Sigmoid colon (tissue), 7 donors: ENCODE results near the gene CNOT6. TPM values are rescaled to one million over a fixed set of nuclear protein-coding genes. Genes with fewer than 3 reads are reported as not detected.

Experiments
- DNase-seq: peaks from one replicate; pipeline ENCODE4 v3.0.0-alpha.2; 2019
- H3K27ac ChIP-seq, 4 donors: fragments of 200-600 bp; sonication (generic); one replicate each; pipeline ENCODE4 v1.5.1; 2016 to 2019; ENCODE audit warnings: mild to moderate bottlenecking in 1 of 4
- H3K27me3 ChIP-seq, 3 donors: fragments of 200-600 bp; sonication (generic); one replicate each; pipeline ENCODE4 v1.5.1; 2019; ENCODE audit warnings: mild to moderate bottlenecking in 1 of 3
- H3K36me3 ChIP-seq, 4 donors: fragments of 200-600 bp; sonication (generic); one replicate each; pipeline ENCODE4 v1.5.1; 2016 to 2019
- H3K4me1 ChIP-seq, 4 donors: fragments of 200-600 bp; sonication (generic); one replicate each; pipeline ENCODE4 v1.5.1; 2017 to 2019
- H3K4me3 ChIP-seq, 4 donors: fragments of 200-600 bp; sonication (generic); one replicate each; pipeline ENCODE4 v1.5.1; 2017 to 2019; ENCODE audit warnings: mild to moderate bottlenecking in 2 of 4, moderate library complexity in 1 of 4
- H3K9me3 ChIP-seq, 4 donors: fragments of 200-600 bp in 3 of 4; sonication (generic) in 3 of 4; one replicate each; pipeline versions ENCODE4 v1.5.1 to v1.6.1; 2013 to 2019
- EP300 ChIP-seq, 4 donors: sonication (generic); formaldehyde crosslinking; IDR thresholded peaks; one replicate each; pipeline ENCODE4 v1.6.1; 2017; ENCODE audit warnings: antibody characterized with exemption in 4 of 4
- POLR2A ChIP-seq, 2 donors: fragments of 450-650 bp; IDR thresholded peaks; one replicate each; pipeline ENCODE4 v1.6.1; 2016; ENCODE audit warnings: antibody characterized with exemption in 2 of 2, mild to moderate bottlenecking in 2 of 2, moderate library complexity in 2 of 2
- POLR2AphosphoS5 ChIP-seq, 4 donors: sonication (generic); formaldehyde crosslinking; IDR thresholded peaks; one replicate each; pipeline ENCODE4 v1.6.1; 2017; ENCODE audit warnings: antibody characterized with exemption in 4 of 4
- WGBS, 2 donors: extraction: QIAGEN DNeasy Blood & Tissue Kit; methylation state at CpG; one replicate each; pipeline ENCODE4 v1.1.7; 2013; 5-methylcytosine and 5-hydroxymethylcytosine counted together
- intact Hi-C: fragments of 100-400 bp; cut with DNase I; formaldehyde crosslinking; loops from one replicate; pipeline ENCODE4 v1.15.1; 2023
- polyA plus RNA-seq, 3 donors: library from polyadenylated mRNA; stranded (reverse); fragments of 200-250 nt; gene quantifications; one replicate each; pipeline ENCODE4 v1.2.3, GENCODE V29; 2013
- total RNA-seq, 4 donors: library from RNA; depleted of rRNA; stranded (reverse); fragments of >200 nt; gene quantifications; one replicate each; pipeline ENCODE4 v1.1.0, GENCODE V29; 2016
- TF ChIP-seq, protein P1 (sequence below), 4 experiments: fragments of 450-650 bp in 3 of 4; fragments of 200-600 bp in 1 of 4; IDR thresholded peaks; one replicate each; pipeline ENCODE4 v1.5.1; 2016 to 2019; ENCODE audit warnings: antibody characterized with exemption in 4 of 4, mild to moderate bottlenecking in 3 of 4, moderate library complexity in 2 of 4
- donor health status: healthy with polysubstance abuse.
- donor health status: Bipolar disorder and iron deficiency.
- donor health status: healthy.

The CNOT6 gene
- total and polyA plus RNA-seq, 7 donors, result 7.2 to 21.8 (median 16.0) TPM

DNA sequence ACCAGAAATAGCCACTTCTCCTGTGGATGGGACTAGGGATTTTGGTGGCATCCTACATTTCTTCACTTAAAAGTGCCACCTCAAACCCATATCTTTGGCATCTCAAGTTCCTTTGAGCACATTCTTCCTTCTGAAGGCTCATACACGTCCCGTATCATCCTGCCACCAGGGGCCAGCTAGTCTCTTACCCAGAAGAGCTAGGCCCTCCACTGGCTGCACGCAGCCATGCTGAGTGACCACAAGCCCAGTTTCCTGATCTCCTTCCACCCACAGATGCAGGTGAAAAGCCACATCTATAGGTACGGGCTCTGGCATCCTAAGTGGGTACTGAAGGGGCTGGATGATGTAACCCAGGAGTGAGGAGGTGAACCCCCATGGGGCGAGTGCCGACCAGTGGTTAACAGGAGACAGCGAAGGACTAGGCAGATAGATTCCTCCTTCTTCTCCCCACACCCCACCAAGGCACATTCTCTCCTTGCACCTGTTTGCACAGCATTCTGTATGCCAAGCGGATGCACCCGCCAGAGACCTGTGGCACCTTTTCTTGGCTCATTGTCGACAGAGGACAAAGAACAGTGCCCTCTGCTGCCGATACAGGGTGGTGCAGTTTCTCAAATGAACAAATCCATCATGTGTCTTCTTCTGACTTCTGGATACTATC lies 111.5 kb downstream of the CNOT6 start:
- Histone ChIP-seq H3K4me1 (no peaks in the 10 kb centered on the region), H3K27me3 (no peaks in the 10 kb centered on the region), H3K4me3 (no peak overlapping the region), H3K9me3 (no peaks in the 10 kb centered on the region), H3K27ac (no peak overlapping the region), H3K36me3 (no peaks in the 10 kb centered on the region)
- TF ChIP-seq POLR2AphosphoS5 (IDR thresholded peaks at IDR 0.05) (no peak), POLR2A (IDR thresholded peaks at IDR 0.05) (no peak), EP300 (IDR thresholded peaks at IDR 0.05) (no peak)
- TF ChIP-seq, protein P1, sequence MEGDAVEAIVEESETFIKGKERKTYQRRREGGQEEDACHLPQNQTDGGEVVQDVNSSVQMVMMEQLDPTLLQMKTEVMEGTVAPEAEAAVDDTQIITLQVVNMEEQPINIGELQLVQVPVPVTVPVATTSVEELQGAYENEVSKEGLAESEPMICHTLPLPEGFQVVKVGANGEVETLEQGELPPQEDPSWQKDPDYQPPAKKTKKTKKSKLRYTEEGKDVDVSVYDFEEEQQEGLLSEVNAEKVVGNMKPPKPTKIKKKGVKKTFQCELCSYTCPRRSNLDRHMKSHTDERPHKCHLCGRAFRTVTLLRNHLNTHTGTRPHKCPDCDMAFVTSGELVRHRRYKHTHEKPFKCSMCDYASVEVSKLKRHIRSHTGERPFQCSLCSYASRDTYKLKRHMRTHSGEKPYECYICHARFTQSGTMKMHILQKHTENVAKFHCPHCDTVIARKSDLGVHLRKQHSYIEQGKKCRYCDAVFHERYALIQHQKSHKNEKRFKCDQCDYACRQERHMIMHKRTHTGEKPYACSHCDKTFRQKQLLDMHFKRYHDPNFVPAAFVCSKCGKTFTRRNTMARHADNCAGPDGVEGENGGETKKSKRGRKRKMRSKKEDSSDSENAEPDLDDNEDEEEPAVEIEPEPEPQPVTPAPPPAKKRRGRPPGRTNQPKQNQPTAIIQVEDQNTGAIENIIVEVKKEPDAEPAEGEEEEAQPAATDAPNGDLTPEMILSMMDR (IDR thresholded peaks at IDR 0.05), result peak in 3 of 4 experiments; percentile 23 to 48 (median 46)
- WGBS, 2 donors, result 48 to 59% methylated on average over 11 of the region's 11 CpGs
- peak; percentile 49 for DNase-seq
- intact Hi-C loops, result no loop called here

DNA sequence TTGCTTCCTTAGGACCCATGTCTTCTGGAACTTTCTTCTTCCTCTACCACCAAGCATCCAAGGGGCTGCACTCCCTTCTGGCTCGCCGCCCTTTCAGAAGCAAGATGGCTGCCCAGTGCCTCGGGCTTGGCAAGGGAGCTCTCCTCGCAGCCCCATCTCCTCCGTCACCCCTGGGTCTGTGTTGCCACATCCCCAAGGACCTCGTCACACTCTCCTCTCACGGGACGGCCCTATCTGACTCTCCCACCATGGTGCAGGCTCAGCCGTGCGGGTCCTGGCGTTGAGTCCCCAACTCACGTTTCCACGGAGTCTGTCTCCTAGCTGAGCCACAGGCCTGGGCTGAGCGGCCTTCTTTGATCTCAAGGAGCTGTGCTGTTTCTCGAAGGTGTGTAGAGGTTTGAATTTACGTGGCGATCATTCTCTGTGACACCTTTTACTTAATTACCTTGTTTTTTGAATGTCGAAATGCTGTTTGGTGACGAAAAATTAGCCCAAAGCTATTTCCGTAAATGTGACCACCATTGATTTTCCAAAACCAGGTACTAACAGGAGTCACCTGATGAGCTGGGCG lies 112.1 kb downstream of the CNOT6 start:
- WGBS, 2 donors, result 76 to 85% methylated on average over 21 of the region's 21 CpGs
- Histone ChIP-seq H3K9me3 (no peaks in the 10 kb centered on the region), H3K27ac (no peak overlapping the region), H3K27me3 (no peaks in the 10 kb centered on the region), H3K4me3 (no peak overlapping the region), H3K4me1 (no peaks in the 10 kb centered on the region), H3K36me3 (no peaks in the 10 kb centered on the region)
- DNase-seq, result peak; percentile 56
- intact Hi-C loops, result no loop called here
- TF ChIP-seq, protein P1 (IDR thresholded peaks at IDR 0.05), result no peak
- TF ChIP-seq POLR2AphosphoS5 (IDR thresholded peaks at IDR 0.05) (no peak), EP300 (IDR thresholded peaks at IDR 0.05) (no peak), POLR2A (IDR thresholded peaks at IDR 0.05) (no peak)

DNA sequence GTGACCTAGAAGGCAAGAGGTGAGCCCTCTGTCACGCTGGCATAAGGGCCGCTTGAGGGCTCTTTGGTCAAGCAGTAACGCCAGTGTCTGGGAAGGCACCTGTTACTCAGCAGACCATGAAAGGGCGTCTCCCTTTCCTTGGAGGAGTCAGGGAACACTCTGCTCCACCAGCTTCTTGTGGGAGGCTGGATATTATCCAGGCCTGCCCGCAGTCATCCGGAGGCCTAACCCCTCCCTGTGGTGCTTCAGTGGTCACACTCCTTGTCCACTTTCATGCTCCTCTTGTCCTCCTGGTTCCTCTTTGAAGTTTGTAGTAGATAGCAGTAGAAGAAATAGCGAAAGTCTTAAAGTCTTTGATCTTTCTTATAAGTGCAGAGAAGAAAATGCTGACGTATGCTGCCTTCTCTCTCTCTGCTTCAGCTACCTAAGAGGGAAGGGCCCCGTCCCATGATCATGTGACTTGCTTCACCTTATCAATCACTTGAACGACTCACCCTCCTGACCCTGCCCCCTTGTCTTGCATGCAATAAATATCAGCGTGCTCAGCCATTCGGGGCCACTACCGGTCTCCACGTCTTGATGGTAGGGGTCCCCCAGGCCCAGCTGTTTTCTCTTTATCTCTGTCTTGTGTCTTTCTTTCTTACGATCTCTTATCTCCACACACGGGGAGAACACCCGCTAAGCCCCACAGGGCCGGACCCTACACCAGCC lies 113.8 kb downstream of the CNOT6 start:
- no peaks in the 10 kb centered on the region for H3K9me3 ChIP-seq
- no peak for DNase-seq
- no peaks in the 10 kb centered on the region for H3K4me1 ChIP-seq
- no peak overlapping the region for H3K27ac ChIP-seq
- WGBS, 2 donors, result 51 to 70% methylated on average over 18 of the region's 18 CpGs
- no peak overlapping the region for H3K4me3 ChIP-seq
- intact Hi-C loops, result no loop called here
- TF ChIP-seq POLR2A (IDR thresholded peaks at IDR 0.05), result no peak
- H3K36me3 ChIP-seq, result no peaks in the 10 kb centered on the region
- no peaks in the 10 kb centered on the region for H3K27me3 ChIP-seq

DNA sequence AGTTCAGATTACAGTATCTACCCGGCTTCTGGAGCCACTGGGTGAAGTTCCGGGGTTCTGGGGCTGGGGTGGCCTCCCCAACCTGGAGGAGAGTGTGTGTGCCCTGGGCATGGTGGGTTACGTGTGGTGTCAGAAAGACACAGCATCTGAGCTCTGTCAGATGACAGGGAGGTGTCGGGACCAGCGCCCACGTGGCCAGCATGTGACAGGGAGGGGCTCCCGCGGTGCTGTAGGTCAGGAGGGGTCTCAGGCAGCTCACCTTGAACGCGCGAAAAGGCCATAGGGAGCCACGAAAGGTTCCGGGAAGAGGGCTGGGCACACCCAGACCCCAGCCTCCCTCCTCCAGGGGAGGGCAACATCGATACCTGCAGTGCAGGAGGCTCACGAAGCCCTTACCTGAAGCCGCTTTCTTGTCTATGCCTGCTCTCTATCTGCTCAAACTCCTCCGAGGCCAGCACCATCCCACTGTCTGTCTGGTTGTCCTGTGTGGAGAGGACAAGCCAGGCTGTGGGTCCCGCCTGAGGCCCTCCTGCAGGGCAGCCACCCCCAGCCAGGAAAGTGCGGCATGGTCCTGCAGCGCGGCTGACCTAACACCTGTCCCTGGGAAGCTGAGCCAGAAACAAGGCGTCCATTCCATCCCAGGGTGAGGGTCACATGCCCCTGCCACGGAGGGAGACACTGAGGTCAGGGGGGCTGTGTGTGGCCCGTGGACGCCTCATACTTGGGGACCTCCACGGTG lies 114.6 kb downstream of the CNOT6 start:
- WGBS, 2 donors, result 84 to 91% methylated on average over 26 of the region's 26 CpGs
- intact Hi-C loops, result no loop called here
- no peaks in the 10 kb centered on the region for H3K36me3 ChIP-seq
- no peak for DNase-seq
- TF ChIP-seq POLR2A (IDR thresholded peaks at IDR 0.05) (no peak), POLR2AphosphoS5 (IDR thresholded peaks at IDR 0.05) (no peak), EP300 (IDR thresholded peaks at IDR 0.05) (no peak)
- TF ChIP-seq, protein P1 (IDR thresholded peaks at IDR 0.05), result no peak
- H3K4me3 ChIP-seq, result no peak overlapping the region
- no peaks in the 10 kb centered on the region for H3K27me3 ChIP-seq
- no peaks in the 10 kb centered on the region for H3K4me1 ChIP-seq
- H3K9me3 ChIP-seq, result no peaks in the 10 kb centered on the region
- H3K27ac ChIP-seq, result no peak overlapping the region

DNA sequence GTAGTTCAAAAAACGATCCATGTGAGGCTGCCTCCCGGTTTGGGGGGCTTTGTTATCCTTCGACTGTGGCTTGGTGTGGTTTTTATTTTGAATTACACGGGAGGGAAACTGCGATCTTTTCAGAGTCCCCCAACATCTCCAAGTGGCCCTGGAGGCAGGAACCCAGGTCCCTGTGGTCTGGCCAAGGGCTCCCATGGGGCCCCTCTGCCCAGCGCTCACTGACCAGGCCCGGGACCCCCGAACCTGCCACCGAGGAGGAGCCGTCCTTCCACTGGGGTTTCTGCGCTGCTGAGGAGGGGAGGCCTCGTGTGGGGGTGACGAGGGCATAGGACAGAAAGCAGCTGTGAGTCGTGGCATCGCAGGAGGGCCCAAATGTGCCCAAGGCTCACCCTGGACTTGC lies 115.2 kb downstream of the CNOT6 start:
- no peak for DNase-seq
- H3K27me3 ChIP-seq, result no peaks in the 10 kb centered on the region
- TF ChIP-seq POLR2A (IDR thresholded peaks at IDR 0.05) (no peak), POLR2AphosphoS5 (IDR thresholded peaks at IDR 0.05) (no peak), EP300 (IDR thresholded peaks at IDR 0.05) (no peak)
- TF ChIP-seq, protein P1 (IDR thresholded peaks at IDR 0.05), result no peak
- no peak overlapping the region for H3K27ac ChIP-seq
- no peak overlapping the region for H3K4me3 ChIP-seq
- intact Hi-C loops, result no loop called here
- H3K9me3 ChIP-seq, result no peaks in the 10 kb centered on the region
- no peaks in the 10 kb centered on the region for H3K4me1 ChIP-seq
- 84 to 85% methylated on average over 15 of the region's 15 CpGs for WGBS, 2 donors
- H3K36me3 ChIP-seq, result no peaks in the 10 kb centered on the region
